B cell (primary cell): ENCODE results near the gene MAN2A2.
A peak's percentile ranks its signal among the peaks of the same experiment; 100 is the strongest.
"Not testable (repeated sequence)": the region's sequence is repeated elsewhere in the genome, so short reads cannot be mapped to it uniquely, and the experiment has no call there.

Experiments used
- EZH2 ChIP-seq: IDR thresholded peaks from 2 replicates; pipeline ENCODE4 v1.6.1; 2012; ENCODE audit warnings: borderline replicate concordance, low read depth, mild to moderate bottlenecking, moderate library complexity, low read length; ENCODE audit not compliant: insufficient read depth, poor library complexity, severe bottlenecking
- TF ChIP-seq, protein P1 (sequence below): fragments of 200-600 bp; IDR thresholded peaks from one replicate; pipeline ENCODE4 v1.8.0; 2022; ENCODE audit warnings: antibody characterized with exemption, mild to moderate bottlenecking

DNA sequence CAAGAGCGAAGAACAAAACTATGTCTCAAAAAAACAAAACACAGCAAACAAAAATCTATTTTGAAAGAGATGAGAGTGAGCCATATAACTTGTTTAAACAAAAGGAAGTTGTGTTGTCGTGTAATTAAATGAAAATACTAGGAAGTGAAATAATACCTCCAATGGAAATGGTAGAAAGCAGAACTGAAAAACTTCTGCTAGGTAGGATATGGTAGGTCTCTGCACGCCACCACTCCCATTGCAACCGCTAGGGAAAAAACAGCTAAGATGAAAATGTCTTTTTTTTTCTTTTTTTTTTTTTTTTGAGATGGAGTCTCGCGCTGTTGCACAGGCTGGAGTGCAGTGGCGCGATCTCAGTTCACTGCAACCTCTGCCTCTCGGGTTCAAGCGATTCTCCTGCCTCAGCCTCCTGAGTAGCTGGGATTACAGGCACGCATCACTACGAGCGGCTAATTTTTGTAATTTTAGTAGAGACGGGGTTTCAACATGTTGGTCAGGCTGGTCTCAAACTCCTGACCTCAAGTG, 5.9 kb upstream of the MAN2A2 start:
- TF ChIP-seq, protein P1, sequence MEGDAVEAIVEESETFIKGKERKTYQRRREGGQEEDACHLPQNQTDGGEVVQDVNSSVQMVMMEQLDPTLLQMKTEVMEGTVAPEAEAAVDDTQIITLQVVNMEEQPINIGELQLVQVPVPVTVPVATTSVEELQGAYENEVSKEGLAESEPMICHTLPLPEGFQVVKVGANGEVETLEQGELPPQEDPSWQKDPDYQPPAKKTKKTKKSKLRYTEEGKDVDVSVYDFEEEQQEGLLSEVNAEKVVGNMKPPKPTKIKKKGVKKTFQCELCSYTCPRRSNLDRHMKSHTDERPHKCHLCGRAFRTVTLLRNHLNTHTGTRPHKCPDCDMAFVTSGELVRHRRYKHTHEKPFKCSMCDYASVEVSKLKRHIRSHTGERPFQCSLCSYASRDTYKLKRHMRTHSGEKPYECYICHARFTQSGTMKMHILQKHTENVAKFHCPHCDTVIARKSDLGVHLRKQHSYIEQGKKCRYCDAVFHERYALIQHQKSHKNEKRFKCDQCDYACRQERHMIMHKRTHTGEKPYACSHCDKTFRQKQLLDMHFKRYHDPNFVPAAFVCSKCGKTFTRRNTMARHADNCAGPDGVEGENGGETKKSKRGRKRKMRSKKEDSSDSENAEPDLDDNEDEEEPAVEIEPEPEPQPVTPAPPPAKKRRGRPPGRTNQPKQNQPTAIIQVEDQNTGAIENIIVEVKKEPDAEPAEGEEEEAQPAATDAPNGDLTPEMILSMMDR, result peak; percentile 22
- not testable (repeated sequence) for TF ChIP-seq EZH2
